H1 (cell line): ENCODE measurements around the gene NSUN4. TPM values are rescaled to one million over a fixed set of nuclear protein-coding genes. Genes with fewer than 3 reads are reported as not detected.

Source experiments
- CTCF ChIA-PET: fragments of 300-600 bp; sonication (Branson Sonifier 250); formaldehyde crosslinking; loops from one replicate; lab custom pipeline; 2021; ENCODE audit not compliant: partially characterized antibody; lab: Charles Lee
- POLR2A ChIA-PET: fragments of 300-600 bp; sonication (Branson Sonifier 250); formaldehyde crosslinking; loops from one replicate; lab custom pipeline; 2021; ENCODE audit warnings: inconsistent platforms; ENCODE audit not compliant: partially characterized antibody; lab: Charles Lee
- DNase-seq, 2 experiments: peaks; one replicate each; pipeline versions ENCODE4 v3.0.0 to v3.0.0-alpha.2; 2010 to 2022; ENCODE audit warnings: low spot score in 2 of 2, low read depth in 1 of 2, mixed read lengths in 1 of 2
- FAIRE-seq: peaks from 2 replicates; lab custom pipeline; 2011; peaks lifted over from hg19 to GRCh38; lab: Jason Lieb, UNC
- H2AFZ ChIP-seq: 2 replicates; pipeline ENCODE4 v1.8.1; 2012; ENCODE audit warnings: low read length, inconsistent platforms
- H2AK5ac ChIP-seq: 2 replicates; pipeline ENCODE4 v1.6.1; 2013; ENCODE audit warnings: low read depth, low read length
- H2BK120ac ChIP-seq: replicated peaks from 2 replicates; pipeline ENCODE3; 2013; ENCODE audit warnings: low read depth, low read length, inconsistent platforms
- H2BK12ac ChIP-seq: 2 replicates; pipeline ENCODE4 v1.6.1; 2013; ENCODE audit warnings: low read depth, low read length
- H2BK15ac ChIP-seq: 2 replicates; pipeline ENCODE4 v1.6.1; 2013; ENCODE audit warnings: low read length
- H2BK20ac ChIP-seq: 2 replicates; pipeline ENCODE4 v1.6.1; 2013; ENCODE audit warnings: low read length
- H2BK5ac ChIP-seq: 2 replicates; pipeline ENCODE4 v1.6.1; 2013; ENCODE audit warnings: low read depth, low read length
- H3K14ac ChIP-seq: 2 replicates; pipeline ENCODE4 v1.6.1; 2013; ENCODE audit warnings: inconsistent platforms; ENCODE audit not compliant: insufficient read length
- H3K18ac ChIP-seq: 2 replicates; pipeline ENCODE4 v1.6.1; 2013; ENCODE audit warnings: low read length; ENCODE audit errors: extremely low read depth
- H3K23ac ChIP-seq: 2 replicates; pipeline ENCODE4 v1.6.1; 2013; ENCODE audit warnings: inconsistent platforms; ENCODE audit not compliant: insufficient read length
- H3K23me2 ChIP-seq: 2 replicates; pipeline ENCODE4 v1.6.1; 2013; ENCODE audit warnings: low read depth, low read length
- H3K27ac ChIP-seq: 2 replicates; pipeline ENCODE4 v1.6.1; 2011; ENCODE audit warnings: low read depth, low read length, inconsistent platforms
- H3K27me3 ChIP-seq, 4 experiments: replicated peaks in 1 of 4; 1 replicate in 1 of 4; 2 replicates in 3 of 4; pipeline versions ENCODE4 v1.6.1 to v1.8.1; 2011 to 2013; ENCODE audit warnings: low read length in 3 of 4, mild to moderate bottlenecking in 3 of 4, inconsistent platforms in 2 of 4, mixed read lengths in 2 of 4, moderate library complexity in 1 of 4; ENCODE audit not compliant: control insufficient read depth in 3 of 4, insufficient read depth in 3 of 4; ENCODE audit errors: extremely low read depth in 1 of 4
- H3K36me3 ChIP-seq, 4 experiments: 2 replicates each; pipeline versions ENCODE4 v1.6.1 to v1.8.1; 2011 to 2013; ENCODE audit warnings: mild to moderate bottlenecking in 4 of 4, low read length in 3 of 4, moderate library complexity in 2 of 4, control low read depth in 1 of 4, inconsistent platforms in 1 of 4; ENCODE audit not compliant: insufficient read depth in 4 of 4, control insufficient read depth in 2 of 4
- H3K4ac ChIP-seq: replicated peaks from 2 replicates; pipeline ENCODE3; 2013; ENCODE audit warnings: low read length, low read depth, mixed read lengths, inconsistent platforms; ENCODE audit not compliant: insufficient read length
- H3K4me1 ChIP-seq, 4 experiments: replicated peaks in 1 of 4; 1 replicate in 1 of 4; 2 replicates in 3 of 4; pipeline versions ENCODE4 v1.6.1 to v1.8.1; 2011 to 2013; ENCODE audit warnings: low read length in 3 of 4, inconsistent platforms in 2 of 4, mixed read lengths in 1 of 4; ENCODE audit not compliant: insufficient read depth in 4 of 4, control insufficient read depth in 3 of 4
- H3K4me2 ChIP-seq, 2 experiments: 2 replicates each; pipeline versions ENCODE4 v1.6.1 to v1.8.1; 2011 to 2013; ENCODE audit warnings: low read depth in 2 of 2, low read length in 2 of 2, control low read depth in 1 of 2, inconsistent platforms in 1 of 2, mild to moderate bottlenecking in 1 of 2; ENCODE audit not compliant: insufficient read depth in 1 of 2
- H3K4me3 ChIP-seq, 4 experiments: fragments of 200-600, 300-600 bp in 1 of 4; sonication (generic), shearing (Covaris generic), sonication (Bioruptor Twin) in 1 of 4; 2 replicates each; pipeline versions ENCODE4 v1.5.1 to v1.8.1; 2011 to 2016; ENCODE audit warnings: low read length in 4 of 4, low read depth in 3 of 4, control low read depth in 2 of 4, inconsistent platforms in 2 of 4, mild to moderate bottlenecking in 2 of 4, mixed read lengths in 1 of 4, moderate library complexity in 1 of 4; ENCODE audit not compliant: insufficient read depth in 2 of 4; ENCODE audit errors: extremely low read depth in 1 of 4
- H3K56ac ChIP-seq: replicated peaks from 2 replicates; pipeline ENCODE3; 2013; ENCODE audit warnings: low read depth, mild to moderate bottlenecking, mixed read lengths, low read length, inconsistent platforms; ENCODE audit not compliant: insufficient read length
- H3K79me1 ChIP-seq: 2 replicates; pipeline ENCODE4 v1.6.1; 2013; ENCODE audit warnings: low read depth, low read length, control low read depth
- H3K79me2 ChIP-seq, 2 experiments: 2 replicates each; pipeline versions ENCODE4 v1.6.1 to v1.8.1; 2012 to 2013; ENCODE audit warnings: low read length in 2 of 2, mild to moderate bottlenecking in 2 of 2, inconsistent platforms in 1 of 2; ENCODE audit not compliant: insufficient read depth in 2 of 2, control insufficient read depth in 1 of 2
- H3K9ac ChIP-seq, 4 experiments: replicated peaks in 1 of 4; 1 replicate in 1 of 4; 2 replicates in 3 of 4; pipeline versions ENCODE4 v1.6.1 to v1.8.1; 2011 to 2013; ENCODE audit warnings: low read depth in 3 of 4, low read length in 3 of 4, control low read depth in 2 of 4, mild to moderate bottlenecking in 2 of 4, moderate library complexity in 2 of 4, inconsistent platforms in 1 of 4; ENCODE audit errors: extremely low read depth in 1 of 4
- H3K9me3 ChIP-seq, 2 experiments: 2 replicates each; pipeline versions ENCODE4 v1.6.1 to v1.8.1; 2012 to 2013; ENCODE audit warnings: mild to moderate bottlenecking in 2 of 2, moderate library complexity in 2 of 2, control low read depth in 1 of 2, inconsistent platforms in 1 of 2, low read depth in 1 of 2, low read length in 1 of 2, mixed read lengths in 1 of 2; ENCODE audit not compliant: insufficient read depth in 2 of 2
- H4K20me1 ChIP-seq, 2 experiments: replicated peaks in 1 of 2; 2 replicates each; pipeline versions ENCODE3 to v1.8.1; 2011 to 2013; ENCODE audit warnings: inconsistent platforms in 2 of 2, low read length in 2 of 2, mild to moderate bottlenecking in 1 of 2; ENCODE audit not compliant: insufficient read depth in 2 of 2, control insufficient read depth in 1 of 2
- H4K5ac ChIP-seq: 2 replicates; pipeline ENCODE4 v1.6.1; 2013; ENCODE audit warnings: low read length, low read depth, mixed read lengths, inconsistent platforms; ENCODE audit not compliant: insufficient read length
- H4K8ac ChIP-seq: 2 replicates; pipeline ENCODE4 v1.8.0; 2013; ENCODE audit warnings: mild to moderate bottlenecking, moderate library complexity, low read length, inconsistent platforms; ENCODE audit not compliant: insufficient read depth; ENCODE audit errors: extremely low read depth
- H4K91ac ChIP-seq: replicated peaks from 2 replicates; pipeline ENCODE3; 2013; ENCODE audit warnings: low read length, mixed read lengths, inconsistent platforms; ENCODE audit not compliant: insufficient read length
- EZH2 ChIP-seq: fragments of 200-600 bp; sonication (generic); IDR thresholded peaks from 2 replicates; pipeline ENCODE4 v1.7.1; 2012; ENCODE audit warnings: low read depth, mild to moderate bottlenecking, moderate library complexity, low read length, inconsistent platforms; ENCODE audit not compliant: severe bottlenecking
- HDAC2 ChIP-seq, 2 experiments: fragments of 300-600 bp in 1 of 2; sonication (generic) in 1 of 2; IDR thresholded peaks; 2 replicates each; pipeline ENCODE4 v1.6.1; 2011 to 2012; ENCODE audit warnings: low read depth in 2 of 2, low read length in 2 of 2, mild to moderate bottlenecking in 2 of 2, moderate library complexity in 2 of 2, borderline replicate concordance in 1 of 2, inconsistent platforms in 1 of 2
- JUN ChIP-seq: IDR thresholded peaks from 2 replicates; pipeline ENCODE4 v1.6.1; 2011; ENCODE audit warnings: low read depth, mild to moderate bottlenecking, improper control_type of control experiment, low read length
- MAX ChIP-seq: IDR thresholded peaks from 2 replicates; pipeline ENCODE4 v1.6.1; 2012; ENCODE audit warnings: inconsistent platforms
- SIN3A ChIP-seq, 2 experiments: IDR thresholded peaks in 1 of 2; conservative IDR thresholded peaks in 1 of 2; 2 replicates each; pipeline ENCODE4 v1.6.1; 2011 to 2012; ENCODE audit warnings: low read length in 2 of 2, improper control_type of control experiment in 1 of 2, low read depth in 1 of 2, mild to moderate bottlenecking in 1 of 2
- TBP ChIP-seq: IDR thresholded peaks from 2 replicates; pipeline ENCODE4 v1.6.1; 2011; ENCODE audit warnings: low read depth, low read length, improper control_type of control experiment
- ZNF274 ChIP-seq: IDR thresholded peaks from 2 replicates; pipeline ENCODE4 v1.7.0; 2012; ENCODE audit warnings: low read length, borderline replicate concordance; ENCODE audit errors: extremely low read depth
- WGBS, 2 experiments: shearing (Covaris generic) in 1 of 2; methylation state at CpG; one replicate each; pipeline versions ENCODE4 v1.1.6 to v1.1.7; 2013 to 2015; ENCODE audit warnings: low lambda C conversion rate in 2 of 2, mixed read lengths in 2 of 2, inconsistent platforms in 1 of 2, low coverage in 1 of 2, missing lambda C conversion rate in 1 of 2; ENCODE audit not compliant: insufficient replicate concordance in 2 of 2, insufficient coverage in 1 of 2, insufficient read length in 1 of 2; ENCODE audit errors: extremely low coverage in 1 of 2, missing lambda C conversion rate in 1 of 2; 5-methylcytosine and 5-hydroxymethylcytosine counted together
- polyA plus RNA-seq, 7 experiments: library from polyadenylated mRNA; depleted of rRNA in 3 of 7; stranded (reverse) in 5 of 7; unstranded in 2 of 7; fragments of >200 nt in 5 of 7; fragments of 200-250 nt in 2 of 7; gene quantifications; 1 replicate in 5 of 7; 2 replicates in 1 of 7; 4 replicates in 1 of 7; pipeline versions ENCODE4 v1.2.1 to v1.2.3, GENCODE V29; 2011 to 2013; ENCODE audit warnings: missing spikeins in 2 of 7, mixed read lengths in 2 of 7
- total RNA-seq: library from RNA; stranded (reverse); fragmentation: NEBNext Ultra II Directional; extraction: Animal tissue kit (Norgen Biotek cat#: 25700); gene quantifications from 2 replicates; pipeline ENCODE4 v1.2.1, GENCODE V29; 2021
- TF ChIP-seq, protein P1 (sequence below): IDR thresholded peaks from 2 replicates; pipeline ENCODE4 v1.6.1; 2011; ENCODE audit warnings: low read depth, mild to moderate bottlenecking, low read length; ENCODE audit not compliant: insufficient read depth

NSUN4 gene
- total and polyA plus RNA-seq, 2 of the 8 experiments (the other 6 are each of a cell fraction or from before 2014, with no cell fraction given) = 9.7 to 15.7 TPM

DNA sequence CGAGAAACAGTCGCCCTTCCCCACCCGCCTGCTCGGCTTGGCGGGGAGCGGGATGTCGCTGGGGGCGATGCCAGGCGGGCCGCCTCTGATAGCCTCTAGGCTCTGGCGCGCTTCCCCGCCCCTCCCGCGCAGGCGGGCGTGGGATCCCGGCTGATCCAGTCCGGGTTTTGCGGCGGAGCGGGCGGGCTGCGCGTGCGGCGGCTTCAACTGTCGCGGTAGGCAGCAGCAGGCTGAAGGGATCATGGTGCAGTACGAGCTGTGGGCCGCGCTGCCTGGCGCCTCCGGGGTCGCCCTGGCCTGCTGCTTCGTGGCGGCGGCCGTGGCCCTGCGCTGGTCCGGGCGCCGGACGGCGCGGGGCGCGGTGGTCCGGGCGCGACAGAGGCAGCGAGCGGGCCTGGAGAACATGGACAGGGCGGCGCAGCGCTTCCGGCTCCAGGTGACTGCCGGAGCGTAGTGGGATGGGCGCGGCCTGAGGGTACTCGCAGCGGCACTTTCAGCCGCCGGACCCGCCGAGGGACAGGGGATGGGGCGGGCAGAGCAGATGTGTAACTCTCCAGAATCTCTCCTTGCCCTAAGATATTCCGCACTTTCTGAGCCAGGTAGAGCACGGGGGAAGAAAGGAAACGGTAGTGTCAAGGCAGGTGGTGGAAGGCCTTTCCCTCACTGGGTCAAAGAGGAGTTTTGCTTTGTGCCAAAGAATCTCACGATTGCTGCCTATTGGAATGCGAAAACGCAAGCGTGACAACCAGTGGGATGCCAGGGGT is 53.7 kb downstream of the NSUN4 start, which contains the start of gene FAAH:
Gene FAAH, plus strand, starts transcription at position 210 of the 764 bp plus-strand sequence. Its CDS starts 32 bp downstream, at position 242.
- peak within 1 kb of the TSS; percentile 72 to 83 (median 76) for H3K9ac ChIP-seq
- WGBS, 2 experiments = 2% methylated on average over 74 of the region's 75 CpGs; no CpG with 5 or more reads in 1 of the 2 experiments
- TF ChIP-seq ZNF274 (no peak), TBP (no peak; the same call in 1 of the 2 replicates), MAX (peak; percentile 98), SIN3A (conservative IDR thresholded peaks at IDR 0.05 in 1 of 2, IDR thresholded peaks at IDR 0.05 in 1 of 2; ENCODE audit: low read depth in 1 of 2, low read length in 2 of 2) (peak; percentile 73 to 88; a peak in 2 of 4 replicates), JUN (no peak), EZH2 (no peak), HDAC2 (IDR thresholded peaks at IDR 0.05; ENCODE audit: borderline replicate concordance in 1 of 2, low read depth in 2 of 2, low read length in 2 of 2) (0 out of 4 replicates have a peak, but pooled peaks of 1 of the 2 experiments have one; percentile 40)
- TF ChIP-seq, protein P1, sequence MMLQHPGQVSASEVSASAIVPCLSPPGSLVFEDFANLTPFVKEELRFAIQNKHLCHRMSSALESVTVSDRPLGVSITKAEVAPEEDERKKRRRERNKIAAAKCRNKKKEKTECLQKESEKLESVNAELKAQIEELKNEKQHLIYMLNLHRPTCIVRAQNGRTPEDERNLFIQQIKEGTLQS = no peak

More for the DNA sequence above, 53.7 kb downstream of the NSUN4 start, which contains the start of gene FAAH:
- H2BK15ac ChIP-seq = 0 out of 2 replicates have a peak within 1 kb of the TSS, but pooled peaks have one; percentile 29
- H4K91ac ChIP-seq = no peak within 1 kb of the TSS
- H2AFZ ChIP-seq = peak within 1 kb of the TSS; percentile 70; the same call in 1 of the 2 replicates
- H2BK120ac ChIP-seq = no peak within 1 kb of the TSS
- ChIA-PET CTCF (interaction anchor here (0.7 to 1.6 kb wide), 6 partner anchors 9 to 133 kb away, joined by 3 to 6 read pairs (median 4); no protein-coding TSS in a partner anchor), POLR2A (interaction anchor here (1.2 to 1.9 kb wide), 8 partner anchors 9 to 40 kb away, joined by 3 to 10 read pairs (median 4); no protein-coding TSS in a partner anchor)
- no peak within 1 kb of the TSS; the same call in 1 of the 2 replicates for H2AK5ac ChIP-seq
- peak within 1 kb of the TSS; percentile 18; the same call in 1 of the 2 replicates for H2BK20ac ChIP-seq
- no peak for FAIRE-seq
- H3K4me2 ChIP-seq = peak within 1 kb of the TSS; percentile 90 to 95
- H3K4me3 ChIP-seq = peak within 1 kb of the TSS; percentile 74 to 92 (median 81)
- no peak within 1 kb of the TSS for H3K56ac ChIP-seq
- peaks cover 12% of the 10 kb centered on the region for H3K23me2 ChIP-seq
- no peak within 1 kb of the TSS for H3K4ac ChIP-seq
- H4K20me1 ChIP-seq = peaks cover 0 to 6% of the 10 kb centered on the region in 2 experiments
- no peak within 1 kb of the TSS for H3K23ac ChIP-seq
- H3K9me3 ChIP-seq = no peaks in the 10 kb centered on the region
- H2BK12ac ChIP-seq = peak within 1 kb of the TSS; percentile 80; the same call in 1 of the 2 replicates
- no peaks in the 10 kb centered on the region; the same call in 1 of the 2 replicates for H3K79me1 ChIP-seq
- H3K18ac ChIP-seq = no peak within 1 kb of the TSS; the same call in 1 of the 2 replicates
- H2BK5ac ChIP-seq = no peak within 1 kb of the TSS
- H3K27me3 ChIP-seq = peaks cover 0 to 2% (median under 1%) of the 10 kb centered on the region in 4 experiments; a peak in 2 of 7 replicates
- H4K8ac ChIP-seq = peak within 1 kb of the TSS; percentile 85; the same call in 1 of the 2 replicates
- peaks cover 0 to 27% of the 10 kb centered on the region in 2 experiments; a peak in 2 of 4 replicates for H3K79me2 ChIP-seq
- H3K27ac ChIP-seq = peak within 1 kb of the TSS; percentile 69
- no peak within 1 kb of the TSS for H3K14ac ChIP-seq
- H4K5ac ChIP-seq = no peak within 1 kb of the TSS
- DNase-seq = peak in 1 of 2 experiments; percentile 94
- no peaks in the 10 kb centered on the region; a peak in 1 of 8 replicates for H3K36me3 ChIP-seq
- peaks cover 0 to 12% (median 6%) of the 10 kb centered on the region in 4 experiments; a peak in 5 of 7 replicates for H3K4me1 ChIP-seq
